ENCODE data around the gene VPS35L. TPM values are rescaled to one million over a fixed set of nuclear protein-coding genes. Genes with fewer than 3 reads are reported as not detected.
"Not testable (repeated sequence)": the region's sequence is repeated elsewhere in the genome, so short reads cannot be mapped to it uniquely, and the experiment has no call there.

The VPS35L gene
- total RNA-seq, 1 donor from 2014 or later: 51.9 TPM

DNA sequence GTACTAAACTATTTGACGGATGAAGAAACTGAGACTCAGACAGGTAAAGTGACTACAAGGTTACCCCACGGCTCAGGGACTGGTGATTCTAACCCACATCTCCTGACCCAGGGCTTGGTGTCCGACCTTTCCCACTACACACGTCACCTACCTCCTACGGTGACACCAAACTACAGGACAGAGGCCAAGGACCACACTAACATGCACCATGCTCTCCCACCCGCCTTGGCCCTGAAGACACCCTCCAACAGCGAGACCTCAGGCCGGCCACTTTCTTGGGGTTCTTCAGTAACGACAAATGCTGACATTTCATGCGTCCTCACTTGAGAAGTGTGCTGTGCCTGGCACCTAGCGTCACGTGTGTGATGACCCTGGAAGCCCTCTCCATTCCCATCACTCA lies 156.1 kb downstream of the VPS35L start:
- Histone ChIP-seq H3K4me1 (peaks cover 5% of the 10 kb centered on the region), H3K27me3 (no peaks in the 10 kb centered on the region), H3K9me3 (no peaks in the 10 kb centered on the region), H3K36me3 (peaks cover 21% of the 10 kb centered on the region), H3K4me3 (no peak overlapping the region), H3K27ac (no peak overlapping the region)
- intact Hi-C loops (cut with DNase I): no loop called here
- no peak for DNase-seq
- TF ChIP-seq, protein P1, sequence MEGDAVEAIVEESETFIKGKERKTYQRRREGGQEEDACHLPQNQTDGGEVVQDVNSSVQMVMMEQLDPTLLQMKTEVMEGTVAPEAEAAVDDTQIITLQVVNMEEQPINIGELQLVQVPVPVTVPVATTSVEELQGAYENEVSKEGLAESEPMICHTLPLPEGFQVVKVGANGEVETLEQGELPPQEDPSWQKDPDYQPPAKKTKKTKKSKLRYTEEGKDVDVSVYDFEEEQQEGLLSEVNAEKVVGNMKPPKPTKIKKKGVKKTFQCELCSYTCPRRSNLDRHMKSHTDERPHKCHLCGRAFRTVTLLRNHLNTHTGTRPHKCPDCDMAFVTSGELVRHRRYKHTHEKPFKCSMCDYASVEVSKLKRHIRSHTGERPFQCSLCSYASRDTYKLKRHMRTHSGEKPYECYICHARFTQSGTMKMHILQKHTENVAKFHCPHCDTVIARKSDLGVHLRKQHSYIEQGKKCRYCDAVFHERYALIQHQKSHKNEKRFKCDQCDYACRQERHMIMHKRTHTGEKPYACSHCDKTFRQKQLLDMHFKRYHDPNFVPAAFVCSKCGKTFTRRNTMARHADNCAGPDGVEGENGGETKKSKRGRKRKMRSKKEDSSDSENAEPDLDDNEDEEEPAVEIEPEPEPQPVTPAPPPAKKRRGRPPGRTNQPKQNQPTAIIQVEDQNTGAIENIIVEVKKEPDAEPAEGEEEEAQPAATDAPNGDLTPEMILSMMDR (IDR thresholded peaks at IDR 0.05): no peak
- ATAC-seq: no peak

DNA sequence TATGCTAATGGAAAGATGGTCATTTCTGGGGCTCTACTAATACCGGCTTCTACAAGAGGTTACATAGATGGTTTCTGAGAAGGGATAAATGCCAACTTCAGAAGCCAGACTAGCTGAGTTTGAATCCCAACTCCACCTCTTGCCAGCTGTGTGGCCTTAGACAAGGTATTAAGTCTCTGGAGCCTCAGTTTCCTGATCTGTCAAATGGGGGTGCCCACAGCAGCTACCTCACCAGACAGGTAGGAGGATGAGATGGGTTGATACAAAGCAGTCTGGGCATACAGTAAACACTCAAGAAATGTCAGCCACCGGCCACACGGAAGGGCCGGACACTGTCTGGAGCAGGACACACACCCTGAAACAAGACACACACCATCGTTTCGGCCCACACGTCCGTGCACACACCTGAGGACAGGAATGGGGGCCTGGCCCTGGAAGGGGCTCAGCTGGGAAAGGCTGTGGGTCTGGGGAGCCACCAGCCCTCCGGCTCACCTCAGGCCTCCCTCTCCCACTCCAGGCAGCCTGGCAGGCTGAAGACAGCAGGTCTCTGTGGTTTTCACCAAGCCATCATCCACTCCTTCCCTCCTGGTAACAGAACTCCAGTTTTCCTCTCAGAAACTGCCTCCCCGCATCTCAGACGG lies 157.0 kb downstream of the VPS35L start:
- DNase-seq (no peak), ATAC-seq (no peak)
- Histone ChIP-seq H3K9me3 (no peaks in the 10 kb centered on the region), H3K36me3 (peaks cover 17% of the 10 kb centered on the region), H3K27ac (no peak overlapping the region), H3K4me1 (peaks cover 13% of the 10 kb centered on the region), H3K4me3 (no peak overlapping the region), H3K27me3 (no peaks in the 10 kb centered on the region)
- TF ChIP-seq, protein P1 (IDR thresholded peaks at IDR 0.05): no peak
- intact Hi-C loops (cut with DNase I): no loop called here

GRCh38 chr16:19713697-19714096 lies 158.2 kb downstream of the VPS35L start:
- H3K4me1 ChIP-seq: peaks cover 13% of the 10 kb centered on the region
- intact Hi-C loops (cut with DNase I): no loop called here
- TF ChIP-seq, protein P1 (IDR thresholded peaks at IDR 0.05): no peak
- no peaks in the 10 kb centered on the region for H3K27me3 ChIP-seq
- no peak overlapping the region for H3K4me3 ChIP-seq
- no peaks in the 10 kb centered on the region for H3K9me3 ChIP-seq
- peaks cover 16% of the 10 kb centered on the region for H3K36me3 ChIP-seq
- H3K27ac ChIP-seq: no peak overlapping the region
- no peak for ATAC-seq
- DNase-seq: no peak

GRCh38 chr16:19715566-19715965 lies 160.1 kb downstream of the VPS35L start:
- no peak for ATAC-seq
- no peak for DNase-seq
- H3K4me1 ChIP-seq: peaks cover 18% of the 10 kb centered on the region
- intact Hi-C loops (cut with DNase I): no loop called here
- peaks cover 9% of the 10 kb centered on the region for H3K36me3 ChIP-seq
- H3K4me3 ChIP-seq: no peak overlapping the region
- TF ChIP-seq, protein P1 (IDR thresholded peaks at IDR 0.05): no peak
- H3K9me3 ChIP-seq: no peaks in the 10 kb centered on the region
- no peak overlapping the region for H3K27ac ChIP-seq
- H3K27me3 ChIP-seq: no peaks in the 10 kb centered on the region

- Histone ChIP-seq H3K27me3 (no peaks in the 10 kb centered on the region), H3K9me3 (no peaks in the 10 kb centered on the region), H3K36me3 (peaks cover 9% of the 10 kb centered on the region), H3K4me1 (peaks cover 18% of the 10 kb centered on the region), H3K27ac (no peak overlapping the region), H3K4me3 (no peak overlapping the region)
- intact Hi-C loops (cut with DNase I): no loop called here
- ATAC-seq (no peak), DNase-seq (no peak)
- TF ChIP-seq, protein P1 (IDR thresholded peaks at IDR 0.05): no peak
Observed at GRCh38 chr16:19716183-19716582, 160.7 kb downstream of the VPS35L start.

GRCh38 chr16:19716728-19717127 lies 161.2 kb downstream of the VPS35L start:
- H3K27me3 ChIP-seq; H3K27ac ChIP-seq; H3K36me3 ChIP-seq; ATAC-seq; intact Hi-C loops (cut with DNase I); DNase-seq; H3K9me3 ChIP-seq: not testable (repeated sequence)
- H3K4me1 ChIP-seq: peaks cover 18% of the 10 kb centered on the region
- peak overlapping the region; percentile 74 for H3K4me3 ChIP-seq

Data from upper lobe of right lung (tissue), 1 donor.